NCI-H2196 (cell line): ENCODE measurements around the gene SMIM24.

ENCODE experiments used
- DNase-seq: peaks from one replicate; lab custom pipeline; 2025; ENCODE audit not compliant: unreplicated experiment; lab: John Stamatoyannopoulos, UW

SMIM24 gene

GRCh38 chr19:3499738-3500428 is 19.6 kb upstream of the SMIM24 start:
- DNase-seq, result no peak

GRCh38 chr19:3497757-3498520 is 17.6 kb upstream of the SMIM24 start:
- DNase-seq, result no peak

- no peak for DNase-seq
These were observed 16.3 kb upstream of the SMIM24 start for GRCh38 chr19:3496392-3497273.

GRCh38 chr19:3494559-3494958 is 14.2 kb upstream of the SMIM24 start:
- DNase-seq, result peak; percentile 70

- peak; percentile 63 for DNase-seq
These were observed 13.7 kb upstream of the SMIM24 start for GRCh38 chr19:3494051-3494450.

GRCh38 chr19:3493651-3494050 is 13.3 kb upstream of the SMIM24 start:
- DNase-seq, result no peak

GRCh38 chr19:3492919-3493318 is 12.6 kb upstream of the SMIM24 start:
- DNase-seq, result no peak

GRCh38 chr19:3492131-3492839 is 12.0 kb upstream of the SMIM24 start:
- no peak for DNase-seq

- no peak for DNase-seq
These were observed 11.2 kb upstream of the SMIM24 start for GRCh38 chr19:3491396-3492119.

GRCh38 chr19:3483226-3483628 is 2.9 kb upstream of the SMIM24 start, which contains the start of gene SMIM44:
Gene SMIM44, minus strand, starts transcription at chr19:3483441. Its CDS starts 38 bp downstream, at chr19:3483403.
- DNase-seq, result no peak

GRCh38 chr19:3482507-3483225 is 2.3 kb upstream of the SMIM24 start:
- DNase-seq, result no peak

- DNase-seq, result no peak
These were observed 1.1 kb upstream of the SMIM24 start for GRCh38 chr19:3481241-3482090.

GRCh38 chr19:3479834-3480215 is 500 bp downstream of the SMIM24 start:
- no peak for DNase-seq

GRCh38 chr19:3479177-3479833 is 1.0 kb downstream of the SMIM24 start:
- peak; percentile 18 for DNase-seq

GRCh38 chr19:3478409-3479176 is 1.7 kb downstream of the SMIM24 start:
- no peak for DNase-seq

- DNase-seq, result no peak
These were observed 2.4 kb downstream of the SMIM24 start for GRCh38 chr19:3477951-3478350.

- no peak for DNase-seq
These were observed 2.8 kb downstream of the SMIM24 start for GRCh38 chr19:3477506-3477905.
